GM18861 (cell line): ENCODE measurements around the gene TRIO.
A peak's percentile ranks its signal among the peaks of the same experiment; 100 is the strongest.

Experiments used
- ATAC-seq: cut with Tn5 transposase; IDR thresholded peaks from one replicate; pipeline ENCODE4 v1.9.1; 2021; ENCODE audit not compliant: unreplicated experiment

TRIO gene

DNA sequence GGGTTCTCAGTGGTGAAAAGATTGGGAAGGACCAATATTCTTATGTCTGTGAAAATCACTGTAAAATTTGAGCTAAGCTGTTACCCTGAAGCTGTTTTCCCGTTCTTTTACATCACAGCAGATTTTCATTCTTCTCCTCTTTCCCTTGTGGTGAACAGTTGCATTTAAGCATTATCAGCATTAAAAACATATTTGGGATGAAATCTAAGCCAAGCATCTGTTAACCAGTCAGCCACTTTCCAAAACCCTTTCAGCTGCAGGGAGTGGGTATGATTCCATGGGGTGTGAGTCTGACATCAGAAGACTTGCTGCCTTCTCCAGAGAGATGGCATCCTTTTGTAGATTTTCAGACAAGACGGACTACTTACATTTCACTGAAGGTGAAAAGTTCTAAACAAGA, 97.2 kb downstream of the TRIO start:
- ATAC-seq = no peak

GRCh38 chr5:14241141-14241540, 98.0 kb downstream of the TRIO start:
- ATAC-seq = no peak

GRCh38 chr5:14242447-14242846, 99.3 kb downstream of the TRIO start:
- no peak for ATAC-seq

DNA sequence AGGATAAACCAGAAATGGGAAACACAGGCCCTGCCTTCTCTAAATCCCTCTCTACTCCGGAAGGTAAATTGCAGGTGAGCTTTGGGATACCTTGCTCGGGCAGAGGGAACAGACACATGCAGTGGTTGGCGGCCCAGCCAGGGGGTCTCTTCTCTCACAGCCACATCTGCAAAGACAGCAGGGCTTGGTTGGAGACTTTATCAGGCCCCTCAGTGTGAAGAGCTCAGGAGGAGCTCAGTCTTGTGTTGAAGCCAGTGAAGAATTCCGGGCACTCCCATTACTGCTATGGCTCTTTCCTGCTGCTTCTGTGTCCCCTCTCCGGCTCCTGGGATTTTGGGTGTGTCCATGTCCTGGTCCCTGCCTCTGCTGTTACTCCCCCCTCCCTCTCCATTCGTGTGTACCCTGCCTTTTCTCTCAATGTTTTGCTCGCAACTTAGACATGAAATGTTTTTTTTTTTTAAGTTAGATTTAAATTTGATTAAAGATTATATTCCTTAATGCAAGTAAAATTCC, 99.8 kb downstream of the TRIO start:
- no peak for ATAC-seq

DNA sequence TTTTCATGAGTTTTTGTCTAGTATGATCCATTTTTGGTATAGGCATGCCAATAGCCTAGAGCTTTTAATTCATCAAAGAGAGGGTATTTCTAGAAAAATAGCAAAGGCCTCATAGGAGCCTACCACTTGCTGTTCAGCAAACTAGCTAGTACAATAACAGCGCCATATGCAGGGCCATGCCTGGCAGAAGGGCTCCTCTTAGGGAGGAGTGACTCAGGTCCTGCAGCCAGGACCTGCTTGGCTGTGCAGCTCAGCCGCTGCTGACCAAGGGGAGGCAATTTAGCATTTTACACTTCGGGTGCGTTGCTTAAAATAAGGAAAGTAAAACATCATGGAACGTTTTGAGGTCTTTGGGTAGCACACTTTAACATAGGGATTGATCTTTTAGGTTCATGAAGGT, 100.6 kb downstream of the TRIO start:
- no peak for ATAC-seq

DNA sequence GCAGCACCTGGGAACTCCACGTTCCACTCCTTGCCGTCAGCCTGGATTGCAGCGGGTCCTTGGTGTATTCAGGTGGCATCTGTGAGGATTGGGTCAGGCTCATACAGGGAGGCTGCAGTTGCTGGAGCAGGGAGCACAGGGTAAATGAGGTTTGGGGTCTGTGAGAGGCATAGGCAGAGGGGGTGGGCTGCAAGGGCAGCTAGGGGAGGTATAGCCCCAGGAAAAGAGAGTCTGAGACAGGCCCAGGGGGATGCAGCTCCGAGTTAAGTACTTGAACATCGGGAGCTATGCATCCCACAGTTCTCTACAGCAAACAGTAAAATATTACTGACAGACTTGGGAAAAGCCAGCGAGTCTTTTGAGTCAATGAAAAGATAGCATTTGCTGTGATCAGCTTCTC, 101.6 kb downstream of the TRIO start:
- ATAC-seq = no peak

DNA sequence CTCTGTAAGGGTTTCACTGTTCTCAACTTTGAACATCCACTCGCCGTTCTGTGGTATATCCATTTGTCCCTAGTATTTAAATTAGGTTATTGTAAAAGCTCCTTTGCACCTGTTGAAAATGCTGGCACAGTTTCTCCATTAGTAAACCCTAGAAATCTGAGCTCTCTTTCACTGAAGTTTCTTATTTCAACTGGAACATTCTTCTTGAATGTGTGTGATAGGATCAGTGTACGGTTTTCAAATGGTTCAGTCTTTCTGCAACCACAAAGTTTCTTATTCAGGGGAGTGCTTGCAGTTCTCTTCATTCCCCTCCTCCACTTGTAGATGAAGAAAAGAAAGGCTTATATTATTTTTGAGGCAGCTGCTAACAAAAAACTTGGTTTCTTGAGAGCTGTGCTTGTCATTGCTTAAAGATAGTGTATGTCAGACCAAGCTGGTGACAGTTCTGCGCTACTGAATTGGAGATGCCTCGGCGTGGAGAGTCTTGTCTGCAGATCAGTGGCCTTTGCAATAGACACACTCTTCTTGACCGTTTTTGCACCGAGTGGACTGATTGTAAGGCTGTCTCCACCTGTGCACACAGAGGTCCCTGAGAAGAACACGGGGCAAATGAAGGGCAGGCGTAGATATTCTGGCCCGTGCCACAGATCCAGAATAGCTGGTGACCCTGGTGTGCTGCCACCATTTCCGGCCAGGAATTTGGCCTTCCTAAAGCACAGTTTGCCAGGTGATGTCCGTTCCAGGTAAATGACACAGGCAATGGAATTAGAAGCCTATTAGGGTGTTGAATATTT, 102.2 kb downstream of the TRIO start:
- no peak for ATAC-seq

GRCh38 chr5:14246350-14247053, 103.4 kb downstream of the TRIO start:
- ATAC-seq = no peak

DNA sequence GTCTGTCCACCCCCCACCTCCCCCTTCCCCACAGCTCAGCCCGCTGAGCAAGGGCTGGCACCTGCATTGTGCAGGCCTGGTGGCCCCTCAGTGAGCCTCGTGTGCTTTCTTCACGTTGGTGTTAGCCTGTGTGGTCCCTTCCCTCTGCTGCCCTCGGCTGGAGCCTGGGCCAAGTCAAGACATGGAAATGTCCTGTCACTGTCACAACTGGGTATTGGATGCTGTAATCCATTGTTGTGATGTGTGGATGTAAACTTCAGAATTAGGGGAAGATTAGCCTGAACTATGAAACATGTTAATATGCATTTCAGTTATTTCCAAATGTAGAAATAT, 103.9 kb downstream of the TRIO start:
- no peak for ATAC-seq

DNA sequence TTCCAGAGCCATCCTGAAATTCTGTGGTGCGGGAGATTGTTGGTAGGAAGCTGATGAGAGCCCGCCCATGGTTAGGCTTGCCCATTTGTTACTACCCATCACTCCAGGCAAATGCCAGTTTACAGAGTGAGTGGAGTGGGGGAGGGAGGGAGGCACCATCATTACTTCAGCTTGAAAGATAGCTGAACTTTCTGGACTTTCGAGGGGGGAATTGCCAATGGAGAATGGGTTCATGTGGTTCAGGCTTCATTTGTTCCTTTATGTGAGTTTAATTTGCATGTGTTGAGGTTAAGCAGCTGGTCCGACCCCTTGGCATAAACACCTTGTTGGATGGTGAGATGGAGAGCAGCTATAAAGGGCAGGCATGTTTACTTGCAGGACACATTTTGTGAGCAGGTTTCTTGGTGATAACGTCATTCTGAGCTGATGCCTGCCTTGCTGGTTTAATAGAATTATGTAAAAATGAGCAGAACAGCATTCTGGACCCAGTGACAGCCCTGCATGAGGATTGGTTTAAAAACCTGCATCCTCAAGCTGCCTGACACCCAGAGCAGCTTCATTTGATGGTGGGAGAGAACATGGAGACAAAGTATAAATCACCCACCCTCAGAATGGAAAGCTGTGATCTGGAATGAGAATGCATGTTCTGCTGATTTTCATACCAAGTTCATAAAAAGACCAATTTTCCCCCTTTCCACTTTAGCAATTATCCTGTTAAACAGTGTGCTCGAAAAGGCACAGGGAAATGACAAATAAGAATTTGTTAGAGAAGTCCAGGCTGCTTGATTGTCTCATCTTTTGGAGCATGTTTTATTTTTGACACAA, 106.3 kb downstream of the TRIO start:
- no peak for ATAC-seq

GRCh38 chr5:14250084-14250695, 107.0 kb downstream of the TRIO start:
- ATAC-seq = no peak

DNA sequence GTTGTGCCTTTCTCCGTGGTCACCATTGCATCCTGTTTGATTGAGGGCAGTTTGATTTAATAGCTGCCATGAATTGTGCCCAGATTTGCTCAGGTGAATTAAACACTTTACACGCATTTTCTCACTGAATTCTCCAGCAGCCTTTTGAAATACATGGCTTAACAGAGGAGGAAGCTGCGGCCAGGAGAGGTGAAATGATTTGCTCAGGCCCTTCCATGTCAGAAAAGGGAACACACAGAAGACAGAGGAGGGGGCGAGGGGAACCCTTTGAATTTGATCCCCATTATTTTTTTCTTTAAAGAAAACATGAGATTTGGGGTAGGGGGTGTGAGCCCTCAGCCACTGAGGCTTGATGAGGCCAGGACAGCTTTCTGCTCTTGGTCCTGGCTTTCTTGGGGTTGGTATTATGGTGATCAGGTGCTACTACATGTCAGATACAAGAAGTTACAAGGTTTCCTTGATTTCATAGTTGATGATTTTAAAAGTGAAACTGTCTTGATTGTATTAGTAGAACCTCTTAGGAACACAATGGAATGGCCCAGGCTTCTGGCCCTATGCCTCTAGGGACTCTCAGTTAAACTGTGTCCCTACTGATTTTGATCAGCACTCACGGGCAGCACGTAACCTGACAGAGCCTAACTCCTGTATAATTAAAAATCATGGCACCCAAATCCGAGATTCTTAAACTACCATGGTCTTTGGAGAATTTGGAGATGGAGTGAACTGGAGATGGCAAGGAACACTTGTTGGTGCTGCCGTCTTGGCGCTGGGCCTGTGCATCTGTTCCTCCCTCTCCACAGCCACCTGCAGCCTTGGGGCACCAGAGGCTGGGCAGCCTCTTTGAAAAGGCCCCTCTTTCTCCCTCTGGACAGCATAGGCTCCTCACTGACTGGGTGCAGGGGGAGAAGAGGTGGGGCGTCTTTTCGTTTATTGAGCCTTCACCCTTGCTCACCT, 107.9 kb downstream of the TRIO start:
- no peak for ATAC-seq

- peak; percentile 25 for ATAC-seq
These were observed 108.6 kb downstream of the TRIO start for GRCh38 chr5:14251733-14252132.

DNA sequence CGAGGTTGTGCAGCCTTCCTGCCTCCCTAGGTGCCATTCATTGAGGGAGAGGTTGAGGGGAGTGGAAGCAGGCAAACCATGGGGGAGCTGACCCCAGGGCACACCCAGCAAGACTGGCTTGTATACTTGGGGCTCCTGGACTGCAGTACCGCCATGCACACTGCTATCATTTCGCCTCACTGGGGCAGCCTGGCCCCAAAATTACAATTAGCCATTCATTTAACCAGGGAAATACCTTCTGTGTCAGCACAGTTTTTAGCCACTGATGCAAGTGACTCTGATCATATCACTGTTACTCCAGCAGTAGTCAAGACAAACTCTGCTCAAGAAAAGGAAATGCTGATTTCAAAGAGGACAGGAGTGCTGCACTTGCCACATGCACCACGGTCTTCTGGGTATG, 109.7 kb downstream of the TRIO start:
- peak; percentile 56 for ATAC-seq

DNA sequence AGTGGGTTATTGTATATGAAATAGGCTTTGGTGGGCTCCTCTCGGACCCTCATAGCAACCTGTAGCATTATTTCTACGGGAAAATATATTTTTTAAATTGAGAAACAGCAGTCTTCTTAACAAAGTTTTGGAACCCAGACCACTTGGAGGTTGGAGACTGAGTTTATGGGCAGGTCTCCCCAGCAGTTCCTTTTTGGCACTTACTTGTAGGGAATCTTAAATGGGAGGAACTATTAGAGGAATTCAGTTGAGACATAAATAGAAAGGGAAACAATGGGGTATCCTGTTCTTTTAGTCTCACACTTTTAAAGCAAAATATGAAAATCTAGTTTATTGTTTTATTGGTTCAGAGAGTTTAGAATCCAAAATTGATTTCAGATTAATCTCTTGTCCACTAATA, 111.5 kb downstream of the TRIO start:
- ATAC-seq = no peak

- ATAC-seq = no peak
These were observed 113.0 kb downstream of the TRIO start for GRCh38 chr5:14256026-14256690.

- no peak for ATAC-seq
These were observed 113.7 kb downstream of the TRIO start for GRCh38 chr5:14256756-14257393.

DNA sequence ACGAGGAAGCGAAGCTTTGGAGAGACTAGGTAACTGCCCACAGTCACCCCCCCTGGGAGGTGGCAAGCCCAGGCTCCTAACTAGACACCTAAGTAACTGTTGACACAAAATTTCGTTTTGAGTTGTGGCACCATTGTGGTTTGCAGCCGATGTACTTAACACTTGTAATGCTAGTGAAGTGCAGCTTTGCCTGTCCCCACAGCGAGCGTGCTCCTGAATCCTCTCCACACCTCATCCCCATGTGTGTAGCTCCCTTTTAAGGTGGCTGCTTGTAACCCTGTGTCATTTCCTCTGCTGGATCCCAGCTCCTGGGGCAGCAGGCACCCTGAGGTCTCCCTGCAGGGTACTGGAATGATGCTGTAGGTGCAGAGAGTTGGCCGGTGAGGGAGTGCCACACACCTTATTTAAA, 114.9 kb downstream of the TRIO start:
- peak; percentile 58 for ATAC-seq

DNA sequence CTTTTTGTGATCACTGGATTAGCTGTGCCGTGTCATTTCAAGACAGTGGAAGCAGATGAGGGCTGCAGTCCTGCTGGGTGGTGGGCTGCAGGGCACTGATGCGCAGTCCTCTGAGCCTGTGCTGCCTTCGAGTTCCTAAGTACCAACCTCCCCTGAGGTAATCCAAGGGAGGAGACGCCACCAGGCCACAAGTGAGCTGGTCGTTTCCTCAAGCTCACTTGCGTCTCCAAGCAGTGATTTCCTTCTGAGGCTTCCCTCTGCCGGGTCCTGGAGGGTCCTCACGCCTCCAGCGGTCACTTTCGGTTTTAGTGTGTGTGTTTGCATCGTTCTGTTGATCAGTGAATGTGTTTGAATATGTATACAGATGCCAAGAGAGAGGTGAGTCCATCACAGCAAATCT, 115.7 kb downstream of the TRIO start:
- ATAC-seq = peak; percentile 28
